ENCODE results near the gene MLLT10. TPM values are rescaled to one million over a fixed set of nuclear protein-coding genes. Genes with fewer than 3 reads are reported as not detected.

The MLLT10 gene
- total RNA-seq, 1 experiment from 2014 or later, result 58.4 TPM

DNA sequence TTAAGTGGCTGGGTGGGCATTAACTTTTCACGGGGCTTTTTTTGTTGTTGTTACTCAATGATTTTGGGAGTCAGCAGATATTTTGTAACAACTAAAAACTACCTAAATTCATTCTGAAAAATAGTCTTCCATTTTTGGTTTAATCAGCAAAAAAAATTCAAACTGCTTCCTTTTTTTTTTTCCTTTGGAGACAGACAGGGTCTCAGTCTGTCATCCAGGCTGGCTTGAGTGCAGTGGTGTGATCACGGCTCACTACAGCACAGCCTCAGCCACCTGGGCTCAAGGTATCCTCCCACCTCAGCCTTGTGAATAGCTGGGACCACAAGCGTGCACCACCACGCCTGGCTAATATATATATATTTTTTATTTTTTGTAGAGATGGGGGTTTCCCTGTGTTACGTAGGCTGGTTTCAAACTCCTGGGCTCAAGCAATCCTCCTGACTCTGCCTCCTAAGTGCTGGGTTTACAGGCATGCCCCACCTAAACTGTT, 45.0 kb upstream of the MLLT10 start:
- no peaks in the 10 kb centered on the region for H3K9me3 ChIP-seq (ENCODE audit: low read depth, low read length, poor library complexity, severe bottlenecking)
- no peaks in the 10 kb centered on the region for H3K36me3 ChIP-seq (ENCODE audit: insufficient read depth, low read length, poor library complexity, severe bottlenecking)
- peaks cover 11% of the 10 kb centered on the region for H3K4me1 ChIP-seq (ENCODE audit: insufficient read depth, low read length, poor library complexity, severe bottlenecking)
- CTCF ChIA-PET, result no interaction called here
- intact Hi-C loops (cut with micrococcal nuclease; ENCODE audit: unreplicated experiment), result no loop called here
- H3K27me3 ChIP-seq (replicated peaks; ENCODE audit: insufficient read depth, low read depth, low read length, poor library complexity), result no peaks in the 10 kb centered on the region
- no TSS peak for BruUV-seq (replicated peaks)
- POLR2A ChIA-PET (ENCODE audit: low non-redundant PET), result interaction anchor here (0.5 kb wide), 1 partner anchor 29 kb away, joined by 3 read pairs; no protein-coding TSS in a partner anchor
- H3K4me3 ChIP-seq (ENCODE audit: low read depth, low read length, poor library complexity, severe bottlenecking), result no peak overlapping the region
- TF ChIP-seq, protein P1, sequence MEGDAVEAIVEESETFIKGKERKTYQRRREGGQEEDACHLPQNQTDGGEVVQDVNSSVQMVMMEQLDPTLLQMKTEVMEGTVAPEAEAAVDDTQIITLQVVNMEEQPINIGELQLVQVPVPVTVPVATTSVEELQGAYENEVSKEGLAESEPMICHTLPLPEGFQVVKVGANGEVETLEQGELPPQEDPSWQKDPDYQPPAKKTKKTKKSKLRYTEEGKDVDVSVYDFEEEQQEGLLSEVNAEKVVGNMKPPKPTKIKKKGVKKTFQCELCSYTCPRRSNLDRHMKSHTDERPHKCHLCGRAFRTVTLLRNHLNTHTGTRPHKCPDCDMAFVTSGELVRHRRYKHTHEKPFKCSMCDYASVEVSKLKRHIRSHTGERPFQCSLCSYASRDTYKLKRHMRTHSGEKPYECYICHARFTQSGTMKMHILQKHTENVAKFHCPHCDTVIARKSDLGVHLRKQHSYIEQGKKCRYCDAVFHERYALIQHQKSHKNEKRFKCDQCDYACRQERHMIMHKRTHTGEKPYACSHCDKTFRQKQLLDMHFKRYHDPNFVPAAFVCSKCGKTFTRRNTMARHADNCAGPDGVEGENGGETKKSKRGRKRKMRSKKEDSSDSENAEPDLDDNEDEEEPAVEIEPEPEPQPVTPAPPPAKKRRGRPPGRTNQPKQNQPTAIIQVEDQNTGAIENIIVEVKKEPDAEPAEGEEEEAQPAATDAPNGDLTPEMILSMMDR (conservative IDR thresholded peaks at IDR 0.05; ENCODE audit: low read depth, low read length), result no peak
- TF ChIP-seq EZH2 (IDR thresholded peaks at IDR 0.05; ENCODE audit: borderline replicate concordance, low read depth, low read length, poor library complexity, severe bottlenecking), result no peak
- no peak overlapping the region for H3K27ac ChIP-seq (ENCODE audit: low read depth, low read length, poor library complexity, severe bottlenecking)
- no peak for DNase-seq (ENCODE audit: low spot score)

DNA sequence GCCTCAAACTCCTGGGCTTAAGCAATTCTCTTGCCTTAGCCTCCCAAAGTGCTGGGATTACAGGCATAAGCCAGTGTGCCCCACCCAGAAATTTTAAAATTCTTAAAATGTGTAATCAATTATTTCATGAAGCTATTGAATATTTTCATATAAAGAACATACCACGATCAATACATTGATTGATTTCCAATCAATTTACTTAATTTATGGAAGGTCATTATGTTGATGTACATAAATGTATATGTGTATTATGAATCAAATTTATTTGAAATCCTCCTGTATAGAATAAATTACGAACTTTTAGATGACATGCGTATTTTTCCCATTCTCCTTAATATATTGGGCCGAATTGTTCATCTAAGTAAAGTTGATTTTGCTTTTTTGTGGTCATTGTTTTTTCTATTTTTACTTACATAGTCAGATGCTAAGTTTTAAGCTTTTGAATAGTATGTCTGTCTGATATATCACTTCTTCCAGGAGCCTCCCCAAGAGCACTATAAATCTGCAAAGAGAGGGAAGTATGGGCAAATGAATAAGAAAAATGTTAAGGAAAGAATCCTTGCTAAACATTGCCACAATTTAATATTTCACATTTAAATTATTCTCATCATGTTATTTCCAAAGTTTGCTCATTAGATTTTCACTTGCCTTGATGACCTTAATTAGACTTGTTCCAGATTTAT, 43.9 kb upstream of the MLLT10 start:
- ChIA-PET CTCF (no interaction called here), POLR2A (ENCODE audit: low non-redundant PET) (no interaction called here)
- Histone ChIP-seq H3K4me3 (ENCODE audit: low read depth, low read length, poor library complexity, severe bottlenecking) (no peak overlapping the region), H3K36me3 (ENCODE audit: insufficient read depth, low read length, poor library complexity, severe bottlenecking) (no peaks in the 10 kb centered on the region), H3K4me1 (ENCODE audit: insufficient read depth, low read length, poor library complexity, severe bottlenecking) (peaks cover 14% of the 10 kb centered on the region), H3K27me3 (replicated peaks; ENCODE audit: insufficient read depth, low read depth, low read length, poor library complexity) (no peaks in the 10 kb centered on the region), H3K9me3 (ENCODE audit: low read depth, low read length, poor library complexity, severe bottlenecking) (no peaks in the 10 kb centered on the region), H3K27ac (ENCODE audit: low read depth, low read length, poor library complexity, severe bottlenecking) (no peak overlapping the region)
- no TSS peak for BruUV-seq (replicated peaks)
- DNase-seq (ENCODE audit: low spot score), result no peak
- TF ChIP-seq, protein P1 (conservative IDR thresholded peaks at IDR 0.05; ENCODE audit: low read depth, low read length), result no peak
- TF ChIP-seq EZH2 (IDR thresholded peaks at IDR 0.05; ENCODE audit: borderline replicate concordance, low read depth, low read length, poor library complexity, severe bottlenecking), result no peak
- intact Hi-C loops (cut with micrococcal nuclease; ENCODE audit: unreplicated experiment), result loop anchor here (10.0 kb wide), 2 partner anchors 415 to 835 kb away; partner anchors contain the start of gene BMI1

DNA sequence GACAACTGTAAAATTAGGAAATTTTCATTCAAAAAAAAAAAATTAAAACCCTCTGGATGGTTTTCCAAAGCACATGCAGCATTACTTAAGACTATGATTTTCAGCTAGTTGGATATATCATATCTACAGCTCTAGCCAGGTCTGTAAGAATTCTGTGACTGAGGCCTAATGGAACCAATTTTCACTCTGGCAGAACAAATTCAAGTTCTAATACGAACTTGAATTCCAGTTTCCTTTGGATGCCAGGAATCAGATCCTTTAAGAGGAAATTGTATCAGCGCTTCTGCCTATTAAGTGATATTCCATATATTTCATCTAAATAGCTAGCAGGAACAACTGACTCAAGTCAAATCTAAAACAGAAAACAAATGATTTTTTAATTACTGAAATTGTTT, 43.3 kb upstream of the MLLT10 start:
- no peaks in the 10 kb centered on the region for H3K27me3 ChIP-seq (replicated peaks; ENCODE audit: insufficient read depth, low read depth, low read length, poor library complexity)

More for the DNA sequence above, 43.3 kb upstream of the MLLT10 start:
- H3K9me3 ChIP-seq (ENCODE audit: low read depth, low read length, poor library complexity, severe bottlenecking), result no peaks in the 10 kb centered on the region
- no TSS peak for BruUV-seq (replicated peaks)
- no peak for TF ChIP-seq EZH2 (IDR thresholded peaks at IDR 0.05; ENCODE audit: borderline replicate concordance, low read depth, low read length, poor library complexity, severe bottlenecking)
- TF ChIP-seq, protein P1 (conservative IDR thresholded peaks at IDR 0.05; ENCODE audit: low read depth, low read length), result no peak
- DNase-seq (ENCODE audit: low spot score), result no peak
- H3K27ac ChIP-seq (ENCODE audit: low read depth, low read length, poor library complexity, severe bottlenecking), result no peak overlapping the region
- peaks cover 14% of the 10 kb centered on the region for H3K4me1 ChIP-seq (ENCODE audit: insufficient read depth, low read length, poor library complexity, severe bottlenecking)
- ChIA-PET CTCF (no interaction called here), POLR2A (ENCODE audit: low non-redundant PET) (no interaction called here)
- H3K36me3 ChIP-seq (ENCODE audit: insufficient read depth, low read length, poor library complexity, severe bottlenecking), result no peaks in the 10 kb centered on the region
- intact Hi-C loops (cut with micrococcal nuclease; ENCODE audit: unreplicated experiment), result loop anchor here (10.0 kb wide), 2 partner anchors 416 to 834 kb away; partner anchors contain the start of gene BMI1
- no peak overlapping the region for H3K4me3 ChIP-seq (ENCODE audit: low read depth, low read length, poor library complexity, severe bottlenecking)
